ENCODE results near the gene MYH9.
A peak's percentile ranks its signal among the peaks of the same experiment; 100 is the strongest.

MYH9 gene

GRCh38 chr22:36311386-36312085 lies 76.2 kb downstream of the MYH9 start:
- DNase-seq (ENCODE audit: low read depth): no peak

GRCh38 chr22:36308880-36309279 lies 78.9 kb downstream of the MYH9 start:
- no peak for DNase-seq (ENCODE audit: low read depth)

- DNase-seq (ENCODE audit: low read depth): no peak
Observed at GRCh38 chr22:36306227-36306626, 81.5 kb downstream of the MYH9 start.

- DNase-seq (ENCODE audit: low read depth): no peak
Observed at GRCh38 chr22:36305813-36306212, 82.0 kb downstream of the MYH9 start.

GRCh38 chr22:36304429-36304828 lies 83.3 kb downstream of the MYH9 start:
- DNase-seq (ENCODE audit: low read depth): no peak

GRCh38 chr22:36303874-36304273 lies 83.9 kb downstream of the MYH9 start:
- DNase-seq (ENCODE audit: low read depth): no peak

GRCh38 chr22:36303115-36303467 lies 84.7 kb downstream of the MYH9 start:
- DNase-seq (ENCODE audit: low read depth): no peak

GRCh38 chr22:36302439-36303114 lies 85.2 kb downstream of the MYH9 start:
- no peak for DNase-seq (ENCODE audit: low read depth)

GRCh38 chr22:36301851-36302250 lies 85.9 kb downstream of the MYH9 start:
- no peak for DNase-seq (ENCODE audit: low read depth)

- DNase-seq (ENCODE audit: low read depth): peak; percentile 55
Observed at GRCh38 chr22:36301384-36301828, 86.4 kb downstream of the MYH9 start.

GRCh38 chr22:36300396-36301212 lies 87.2 kb downstream of the MYH9 start:
- no peak for DNase-seq (ENCODE audit: low read depth)

GRCh38 chr22:36299911-36300310 lies 87.9 kb downstream of the MYH9 start:
- DNase-seq (ENCODE audit: low read depth): no peak

GRCh38 chr22:36299295-36299694 lies 88.5 kb downstream of the MYH9 start:
- no peak for DNase-seq (ENCODE audit: low read depth)

- no peak for DNase-seq (ENCODE audit: low read depth)
Observed at GRCh38 chr22:36298601-36299000, 89.2 kb downstream of the MYH9 start.

GRCh38 chr22:36298118-36298517 lies 89.6 kb downstream of the MYH9 start:
- DNase-seq (ENCODE audit: low read depth): no peak

- DNase-seq (ENCODE audit: low read depth): no peak
Observed at GRCh38 chr22:36297568-36297967, 90.2 kb downstream of the MYH9 start.

- no peak for DNase-seq (ENCODE audit: low read depth)
Observed at GRCh38 chr22:36296690-36297089, 91.1 kb downstream of the MYH9 start.

GRCh38 chr22:36295247-36295646 lies 92.5 kb downstream of the MYH9 start:
- DNase-seq (ENCODE audit: low read depth): no peak

GRCh38 chr22:36294801-36295200 lies 93.0 kb downstream of the MYH9 start:
- no peak for DNase-seq (ENCODE audit: low read depth)

- DNase-seq (ENCODE audit: low read depth): no peak
Observed at GRCh38 chr22:36294293-36294620, 93.5 kb downstream of the MYH9 start.

GRCh38 chr22:36293606-36294292 lies 94.0 kb downstream of the MYH9 start:
- DNase-seq (ENCODE audit: low read depth): no peak

GRCh38 chr22:36292823-36293530 lies 94.8 kb downstream of the MYH9 start:
- no peak for DNase-seq (ENCODE audit: low read depth)

Measured in T-helper 22 cell (primary cell).